HG02973 (cell line): ENCODE results near the gene SYT2.
"Not testable (repeated sequence)": the region's sequence is repeated elsewhere in the genome, so short reads cannot be mapped to it uniquely, and the experiment has no call there.

Experiments used
- ATAC-seq: cut with Tn5 transposase; IDR thresholded peaks from one replicate; pipeline ENCODE4 v1.9.1; 2021; ENCODE audit warnings: moderate library complexity; ENCODE audit not compliant: unreplicated experiment

SYT2 gene

DNA sequence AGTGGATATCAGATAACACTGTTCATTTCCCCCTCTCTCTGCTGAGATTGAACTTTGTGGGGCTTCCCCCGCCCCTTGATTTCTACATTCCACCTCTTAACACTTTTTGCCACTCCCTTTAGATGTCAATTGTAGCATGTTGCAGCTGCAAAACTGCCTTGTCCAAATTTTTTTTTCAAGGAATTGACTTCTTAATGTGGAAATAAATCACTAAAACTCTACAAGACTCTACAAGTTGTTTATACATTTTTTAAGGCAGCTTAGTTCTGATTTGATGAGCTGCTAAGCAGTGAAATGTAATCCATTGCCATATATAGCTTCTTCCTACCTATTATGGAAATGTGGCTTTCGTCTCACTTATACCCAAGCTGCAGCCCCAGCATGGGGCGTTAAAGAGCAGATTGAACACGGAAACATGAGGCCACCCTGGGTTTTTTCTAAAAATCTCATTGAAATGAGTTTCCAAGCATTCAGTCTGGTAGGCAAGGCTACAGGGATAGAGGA is 132.2 kb downstream of the SYT2 start:
- ATAC-seq = no peak

DNA sequence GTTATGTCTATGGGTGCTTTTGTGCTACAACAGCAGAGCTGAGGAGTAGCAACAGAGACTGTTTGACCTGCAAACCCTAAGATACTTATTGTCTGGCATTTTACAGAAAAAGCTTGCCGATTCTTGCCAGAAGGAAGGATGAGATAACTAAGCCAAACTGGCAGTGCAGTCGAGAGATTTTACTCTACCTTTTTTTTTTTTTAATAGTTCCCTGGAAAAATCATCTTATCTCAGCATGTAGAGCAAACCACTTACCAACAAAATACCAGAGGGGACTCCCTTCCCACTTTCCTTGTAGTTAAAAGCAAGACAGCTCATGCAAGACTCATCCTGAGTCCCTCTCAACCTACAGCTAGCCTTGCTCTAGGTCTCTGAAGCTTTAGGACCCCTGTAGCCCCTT is 132.9 kb downstream of the SYT2 start:
- ATAC-seq = no peak

DNA sequence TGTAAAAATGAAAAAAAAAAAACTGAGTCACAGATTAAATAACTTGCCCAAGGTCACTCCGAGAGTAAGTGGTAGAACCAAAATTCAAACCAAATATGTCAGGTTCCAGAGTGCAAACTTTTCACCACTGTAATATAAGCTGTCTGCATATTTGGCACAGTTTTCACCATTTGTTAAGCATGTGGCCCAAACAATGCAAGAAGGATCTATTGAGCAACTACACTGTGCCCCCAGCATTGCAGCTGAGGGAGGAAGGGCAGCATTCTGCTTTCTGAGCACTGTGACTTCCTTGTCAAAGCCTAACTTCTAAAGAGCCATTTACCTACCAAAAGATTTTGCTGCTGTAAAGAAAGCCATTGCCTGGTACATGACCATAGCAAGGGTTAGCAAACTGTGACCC is 133.4 kb downstream of the SYT2 start:
- no peak for ATAC-seq

DNA sequence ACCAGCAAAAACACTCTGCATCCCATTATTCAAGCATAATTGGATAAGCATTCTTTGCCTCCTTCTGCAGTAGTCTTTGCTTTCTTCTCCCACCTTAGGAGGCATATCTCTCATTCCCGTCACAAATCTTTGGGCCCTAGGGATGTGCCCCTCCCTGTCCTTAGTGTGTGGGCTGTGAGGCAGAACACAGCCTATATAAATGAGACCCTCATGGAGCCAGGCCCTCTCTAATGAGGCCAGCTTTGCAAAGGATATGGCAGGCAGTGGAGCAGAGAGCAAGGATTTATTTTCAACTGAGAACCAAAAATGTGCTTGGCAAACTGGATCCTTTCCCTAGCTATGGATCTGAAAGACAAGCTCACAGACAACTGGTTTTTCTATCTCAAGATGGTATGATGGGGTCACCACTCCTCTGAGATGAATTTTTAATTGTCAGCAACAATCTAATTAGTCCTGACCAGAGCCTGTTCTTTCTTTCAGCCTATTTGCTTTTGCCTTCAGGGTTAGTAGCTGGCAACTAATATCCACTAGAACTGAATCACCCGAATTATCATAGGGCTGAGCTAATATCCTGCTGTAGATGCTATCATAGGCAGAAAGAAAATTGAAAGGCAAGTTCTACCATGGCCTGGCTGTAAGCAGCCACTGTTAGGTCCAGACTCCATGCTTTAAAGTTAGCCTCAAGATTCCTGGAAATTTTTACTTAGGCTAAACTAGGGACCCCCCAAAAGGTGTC is 134.2 kb downstream of the SYT2 start:
- ATAC-seq = no peak

GRCh38 chr1:202572867-202573266 is 137.4 kb downstream of the SYT2 start:
- ATAC-seq = no peak

DNA sequence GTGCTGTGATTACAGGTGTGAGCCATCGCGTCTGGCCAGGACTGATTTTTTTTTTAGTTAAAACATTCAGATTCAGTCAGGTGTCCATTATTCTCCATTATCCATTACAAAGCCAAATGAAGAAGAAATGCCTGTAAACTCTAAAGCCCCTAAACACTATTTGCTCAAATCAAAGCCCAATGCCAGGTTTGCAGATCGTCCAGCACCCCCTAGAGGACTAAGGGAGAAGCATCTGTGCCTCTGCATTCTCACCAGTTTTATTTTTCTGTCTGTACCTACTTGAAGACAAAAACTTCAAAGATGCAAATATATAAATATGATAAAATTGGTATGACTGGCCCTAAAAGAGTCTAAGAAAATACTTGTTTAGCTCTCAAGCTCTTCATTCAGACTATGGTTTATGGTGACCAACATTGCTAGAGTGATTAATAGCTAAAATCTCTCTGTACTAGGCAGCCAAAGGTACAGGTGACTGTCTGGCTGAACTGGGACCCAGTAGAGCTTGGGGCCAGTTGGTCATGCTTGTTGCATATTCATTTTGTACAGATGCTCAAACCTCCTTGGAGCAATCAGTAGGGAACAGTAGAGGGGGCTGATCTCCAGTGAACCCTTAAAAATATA is 138.4 kb downstream of the SYT2 start:
- ATAC-seq = no peak

DNA sequence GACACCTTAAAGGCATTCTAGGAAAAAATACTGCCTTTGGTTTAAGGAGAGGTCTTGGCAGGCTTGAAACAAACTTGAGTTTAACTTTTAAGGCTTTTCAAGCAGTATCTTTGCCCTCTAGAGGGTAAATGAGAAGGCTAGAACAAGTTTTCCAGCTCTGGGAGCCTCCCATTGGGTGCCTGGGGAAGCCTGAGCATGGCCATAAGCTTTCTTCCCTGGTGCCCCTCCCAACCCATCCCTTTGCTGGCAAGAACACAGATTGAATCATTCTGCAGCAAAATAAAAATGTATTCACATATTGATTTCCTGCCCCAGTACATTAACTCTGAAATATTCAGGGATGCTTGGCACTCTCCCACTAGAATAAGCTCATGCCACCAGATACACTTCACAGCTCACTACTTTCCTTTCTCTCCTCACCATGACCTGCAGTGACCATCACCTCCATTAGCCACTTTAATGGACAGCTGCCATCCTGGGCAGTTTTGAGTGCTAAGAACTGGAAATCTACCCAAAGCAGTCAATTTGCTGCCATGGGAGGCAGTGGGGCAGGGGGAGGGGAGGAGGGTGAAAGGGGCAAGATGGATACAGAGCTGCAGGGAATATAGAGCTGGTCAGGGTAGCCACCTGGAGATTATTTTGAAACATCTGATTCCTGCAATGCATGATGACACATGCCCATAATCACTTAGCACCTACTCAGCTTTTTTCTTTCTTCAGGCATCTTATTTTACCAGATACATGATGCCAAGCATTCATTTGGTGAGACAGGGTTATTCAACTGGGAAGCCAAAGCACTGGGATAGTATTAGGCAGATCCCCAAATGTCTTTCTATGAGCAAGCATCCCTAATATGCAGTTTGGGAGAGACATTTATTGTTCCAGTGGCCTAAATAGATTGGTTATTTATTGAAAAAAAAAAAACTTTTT is 140.6 kb downstream of the SYT2 start:
- no peak for ATAC-seq

GRCh38 chr1:202568826-202569225 is 141.4 kb downstream of the SYT2 start:
- no peak for ATAC-seq

- no peak for ATAC-seq
Observed at GRCh38 chr1:202568410-202568809, 141.8 kb downstream of the SYT2 start.

GRCh38 chr1:202567738-202568137 is 142.5 kb downstream of the SYT2 start:
- ATAC-seq = no peak

DNA sequence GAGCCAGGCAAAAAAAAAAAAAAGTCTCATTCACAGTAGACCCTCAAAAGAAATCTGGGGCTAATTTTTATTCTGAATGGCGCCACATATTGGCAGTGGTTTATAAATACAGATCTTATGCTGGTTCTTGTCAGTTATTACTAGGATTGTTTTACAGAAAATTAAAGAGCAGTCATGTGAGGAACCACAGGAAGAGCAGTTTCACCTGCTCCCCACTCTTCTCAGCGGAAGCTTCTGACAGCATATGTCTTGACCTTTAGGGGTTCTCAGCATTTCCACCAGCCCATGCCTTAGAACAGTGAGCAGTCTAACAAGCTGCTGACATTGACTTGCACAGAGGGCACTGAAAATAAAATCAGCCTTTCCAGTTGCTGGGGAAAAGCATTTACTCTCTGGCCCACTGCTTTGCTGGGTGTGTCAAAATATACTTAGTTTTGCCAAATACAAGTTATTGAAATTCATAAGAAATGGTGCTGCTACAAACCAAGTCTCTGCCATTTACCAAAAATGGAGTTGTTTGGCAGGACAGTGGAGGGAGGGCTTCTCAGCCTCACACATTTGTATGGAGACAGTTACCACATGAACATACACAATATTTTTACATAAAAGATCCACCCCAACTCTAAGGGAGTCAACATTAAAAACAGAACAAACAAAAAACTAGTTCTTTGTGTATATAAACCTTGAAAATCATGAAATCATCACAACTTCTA is 144.2 kb downstream of the SYT2 start:
- ATAC-seq = peak; percentile 64

- ATAC-seq = no peak
Observed at GRCh38 chr1:202564958-202565495, 145.2 kb downstream of the SYT2 start.

DNA sequence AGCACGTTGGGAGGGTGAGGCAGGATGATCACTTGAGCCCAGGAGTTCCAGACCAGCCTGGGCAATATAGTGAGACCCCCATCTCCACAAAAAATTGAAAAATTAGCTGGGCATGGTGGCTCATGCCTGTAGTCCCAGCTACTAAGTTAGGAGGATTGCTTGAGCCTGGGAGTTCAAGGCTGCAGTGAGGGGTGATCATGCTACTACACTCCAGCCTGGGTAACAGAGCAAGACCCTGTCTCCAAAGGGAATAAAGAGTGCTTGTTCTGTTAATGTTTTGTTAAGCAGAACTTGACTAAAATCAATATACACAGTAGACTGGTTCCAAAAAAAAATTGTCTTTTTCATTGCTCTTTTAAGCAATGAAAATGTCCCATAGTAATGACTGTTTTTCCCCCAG is 146.4 kb downstream of the SYT2 start:
- no peak for ATAC-seq

DNA sequence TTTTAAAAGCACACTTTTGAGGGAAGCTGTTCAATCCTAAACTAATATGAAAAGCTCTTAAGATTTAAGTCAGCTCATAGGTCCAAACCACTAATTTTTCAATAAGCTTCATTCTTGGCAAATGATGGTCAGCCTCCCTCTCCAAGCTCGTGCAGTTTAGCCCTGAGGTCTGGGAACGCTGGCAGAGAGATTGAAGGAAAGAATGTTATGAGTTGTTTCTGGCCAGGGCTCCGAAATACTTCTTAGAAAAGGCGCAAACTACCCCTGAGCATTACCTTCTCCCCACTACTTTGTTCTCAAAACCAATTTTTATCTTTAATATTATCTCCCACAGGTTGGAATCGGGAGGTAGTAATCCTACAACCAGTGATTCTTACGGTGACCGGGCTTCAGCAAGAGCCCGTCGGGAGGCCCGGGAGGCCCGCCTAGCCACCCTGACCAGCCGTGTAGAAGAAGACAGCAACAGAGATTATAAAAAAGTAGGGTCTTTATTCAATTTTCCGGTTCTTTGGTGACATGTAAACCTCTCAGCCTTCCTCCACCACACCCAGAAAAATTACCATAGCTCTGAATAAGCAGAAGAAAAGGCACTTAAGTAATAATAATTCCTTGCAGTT is 147.7 kb downstream of the SYT2 start:
- no peak for ATAC-seq

- no peak for ATAC-seq
Observed at GRCh38 chr1:202561726-202562443, 148.4 kb downstream of the SYT2 start.

DNA sequence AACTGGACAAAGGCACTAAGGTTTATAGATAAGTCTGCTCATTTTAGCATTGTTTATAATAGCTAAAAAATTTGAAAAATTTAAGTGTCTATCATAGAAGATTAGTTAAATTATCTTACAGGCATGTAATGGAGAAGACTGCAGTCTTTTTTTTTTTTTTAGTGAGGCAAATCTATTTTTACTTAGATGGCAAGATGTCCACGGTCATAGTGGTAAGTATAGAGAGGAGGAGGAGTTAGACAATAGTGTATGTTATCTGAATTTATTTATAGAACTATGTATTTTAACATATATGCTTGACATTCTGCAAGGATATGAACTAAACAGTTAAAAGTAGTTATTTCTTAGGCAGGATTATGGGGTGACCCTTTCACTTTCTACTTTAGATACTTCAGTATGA is 149.0 kb downstream of the SYT2 start:
- ATAC-seq = no peak

- ATAC-seq = not testable (repeated sequence)
Observed at GRCh38 chr1:202557662-202558061, 152.6 kb downstream of the SYT2 start.

- ATAC-seq = not testable (repeated sequence)
Observed at GRCh38 chr1:202556037-202556436, 154.2 kb downstream of the SYT2 start.

- not testable (repeated sequence) for ATAC-seq
Observed at GRCh38 chr1:202554619-202555018, 155.6 kb downstream of the SYT2 start.
